Lower leg skin (tissue), 4 donors: Measurements from ENCODE around the gene UROD. TPM values are rescaled to one million over a fixed set of nuclear protein-coding genes. Genes with fewer than 3 reads are reported as not detected.

Source experiments
- DNase-seq, 2 donors: peaks; one replicate each; pipeline ENCODE4 v3.0.0-alpha.2; 2019; ENCODE audit warnings: low spot score in 2 of 2
- H3K4me3 ChIP-seq: fragments of 200-600 bp; sonication (generic); 2 replicates; pipeline ENCODE4 v1.5.1; 2017; ENCODE audit warnings: mild to moderate bottlenecking, low read depth; ENCODE audit not compliant: poor library complexity, severe bottlenecking
- POLR2A ChIP-seq, 2 donors: fragments of 450-650 bp; IDR thresholded peaks; one replicate each; pipeline ENCODE4 v1.6.1; 2016 to 2017; ENCODE audit warnings: antibody characterized with exemption in 2 of 2, mild to moderate bottlenecking in 1 of 2, moderate library complexity in 1 of 2
- WGBS, 2 donors: methylation state at CpG; one replicate each; pipeline ENCODE4 v1.1.5; 2018; 5-methylcytosine and 5-hydroxymethylcytosine counted together
- intact Hi-C: fragments of 100-400 bp; cut with DNase I; formaldehyde crosslinking; loops from one replicate; pipeline ENCODE4 v1.15.0; 2023; ENCODE audit warnings: low total_unique reads
- total RNA-seq, 4 donors: library from RNA; depleted of rRNA; stranded (reverse); fragments of >200 nt; gene quantifications; one replicate each; pipeline ENCODE4 v1.1.0, GENCODE V29; 2016
- TF ChIP-seq, protein P1 (sequence below), 3 donors: fragments of 450-650 bp; IDR thresholded peaks; one replicate each; pipeline ENCODE4 v1.5.1; 2016; ENCODE audit warnings: antibody characterized with exemption in 3 of 3, mild to moderate bottlenecking in 3 of 3, moderate library complexity in 2 of 3

UROD gene
- total RNA-seq, 4 donors from 2014 or later: 26.6 to 59.0 (median 45.8) TPM

DNA sequence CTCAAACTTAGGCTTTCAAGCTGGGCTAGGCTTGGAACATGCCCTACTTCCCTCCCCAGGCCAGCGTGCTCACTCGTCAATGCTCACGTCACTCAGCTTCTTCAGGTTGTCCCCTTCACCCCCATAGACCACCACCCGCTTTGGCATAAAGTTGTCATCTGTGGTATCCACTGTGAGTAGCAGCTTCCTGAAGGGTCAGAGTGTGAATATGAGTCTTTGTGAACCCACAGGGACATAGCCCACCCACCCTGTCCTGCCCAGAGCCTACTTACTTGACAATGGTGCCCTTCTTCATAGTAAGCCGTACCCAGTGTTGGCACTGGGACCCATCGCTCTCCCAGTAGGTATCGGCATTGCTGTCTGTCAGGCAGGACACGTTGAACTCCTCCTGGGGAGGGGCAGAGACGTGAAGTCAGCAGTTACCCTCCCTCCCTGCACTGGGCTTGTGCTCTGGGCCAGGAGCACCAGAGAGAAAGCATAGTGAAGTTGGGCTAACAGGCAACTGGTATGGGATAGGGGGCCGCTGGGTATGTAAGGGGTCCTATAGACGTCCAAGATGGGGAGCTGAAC lies 2.7 kb upstream of the UROD start:
- intact Hi-C loops: loop anchor here (5.0 to 10.0 kb wide), 2 partner anchors 175 to 217 kb away; no protein-coding TSS in a partner anchor
- TF ChIP-seq, protein P1, sequence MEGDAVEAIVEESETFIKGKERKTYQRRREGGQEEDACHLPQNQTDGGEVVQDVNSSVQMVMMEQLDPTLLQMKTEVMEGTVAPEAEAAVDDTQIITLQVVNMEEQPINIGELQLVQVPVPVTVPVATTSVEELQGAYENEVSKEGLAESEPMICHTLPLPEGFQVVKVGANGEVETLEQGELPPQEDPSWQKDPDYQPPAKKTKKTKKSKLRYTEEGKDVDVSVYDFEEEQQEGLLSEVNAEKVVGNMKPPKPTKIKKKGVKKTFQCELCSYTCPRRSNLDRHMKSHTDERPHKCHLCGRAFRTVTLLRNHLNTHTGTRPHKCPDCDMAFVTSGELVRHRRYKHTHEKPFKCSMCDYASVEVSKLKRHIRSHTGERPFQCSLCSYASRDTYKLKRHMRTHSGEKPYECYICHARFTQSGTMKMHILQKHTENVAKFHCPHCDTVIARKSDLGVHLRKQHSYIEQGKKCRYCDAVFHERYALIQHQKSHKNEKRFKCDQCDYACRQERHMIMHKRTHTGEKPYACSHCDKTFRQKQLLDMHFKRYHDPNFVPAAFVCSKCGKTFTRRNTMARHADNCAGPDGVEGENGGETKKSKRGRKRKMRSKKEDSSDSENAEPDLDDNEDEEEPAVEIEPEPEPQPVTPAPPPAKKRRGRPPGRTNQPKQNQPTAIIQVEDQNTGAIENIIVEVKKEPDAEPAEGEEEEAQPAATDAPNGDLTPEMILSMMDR (IDR thresholded peaks at IDR 0.05): no peak
- no peak for TF ChIP-seq POLR2A (IDR thresholded peaks at IDR 0.05)
- H3K4me3 ChIP-seq: no peak overlapping the region
- 89 to 91% methylated on average over 8 to 11 of the region's 11 CpGs for WGBS, 2 donors
- no peak for DNase-seq

DNA sequence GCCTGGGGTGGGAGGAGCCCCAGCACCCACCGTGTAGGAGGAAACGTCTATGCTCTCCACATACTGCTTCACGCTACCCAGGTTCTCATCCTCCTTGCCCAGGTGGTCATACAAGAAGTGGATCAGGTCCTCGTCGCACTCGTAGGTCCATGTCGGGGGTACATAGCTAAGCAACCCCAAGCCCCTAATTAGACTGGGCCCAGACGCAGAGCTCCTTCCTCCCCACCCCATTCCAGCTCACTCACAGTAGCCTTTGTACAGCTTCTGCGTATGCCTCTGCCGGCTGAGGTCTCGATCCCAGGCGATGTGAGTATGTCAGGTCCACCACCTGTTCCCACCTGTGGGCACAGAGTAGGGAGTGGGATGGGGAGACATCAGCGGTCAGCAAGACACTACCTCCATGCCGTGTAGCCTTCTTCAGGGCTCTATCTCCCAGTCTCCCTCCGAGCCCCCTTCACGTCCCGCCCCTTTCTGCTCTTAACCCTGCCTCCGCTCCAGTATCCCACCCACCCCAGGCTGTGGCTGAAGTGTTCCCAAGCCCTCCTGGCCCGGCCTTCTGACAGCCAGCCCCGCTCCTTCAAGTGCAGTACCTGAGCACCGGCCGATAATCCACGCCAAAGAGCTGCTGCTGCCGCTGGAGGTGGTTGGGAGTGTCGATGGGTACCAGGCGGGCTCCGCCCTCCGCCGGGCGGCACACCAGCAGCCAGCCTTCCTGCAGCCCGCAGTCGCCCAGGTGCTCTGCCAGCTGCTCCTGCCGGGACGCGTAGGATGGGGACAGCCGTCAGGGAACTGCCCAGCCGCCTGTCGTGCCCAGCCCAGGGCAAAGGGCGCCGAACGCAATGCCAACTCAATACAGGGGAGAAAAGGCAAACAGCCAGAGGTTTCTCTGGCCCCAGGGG lies 1.8 kb upstream of the UROD start:
- no peak for DNase-seq
- 21 to 25% methylated on average over 29 to 34 of the region's 41 CpGs for WGBS, 2 donors
- peak overlapping the region; percentile 92 for H3K4me3 ChIP-seq
- TF ChIP-seq, protein P1 (IDR thresholded peaks at IDR 0.05): no peak
- no peak for TF ChIP-seq POLR2A (IDR thresholded peaks at IDR 0.05)
- intact Hi-C loops: loop anchor here (5.0 to 10.0 kb wide), 4 partner anchors 175 to 565 kb away; no protein-coding TSS in a partner anchor

DNA sequence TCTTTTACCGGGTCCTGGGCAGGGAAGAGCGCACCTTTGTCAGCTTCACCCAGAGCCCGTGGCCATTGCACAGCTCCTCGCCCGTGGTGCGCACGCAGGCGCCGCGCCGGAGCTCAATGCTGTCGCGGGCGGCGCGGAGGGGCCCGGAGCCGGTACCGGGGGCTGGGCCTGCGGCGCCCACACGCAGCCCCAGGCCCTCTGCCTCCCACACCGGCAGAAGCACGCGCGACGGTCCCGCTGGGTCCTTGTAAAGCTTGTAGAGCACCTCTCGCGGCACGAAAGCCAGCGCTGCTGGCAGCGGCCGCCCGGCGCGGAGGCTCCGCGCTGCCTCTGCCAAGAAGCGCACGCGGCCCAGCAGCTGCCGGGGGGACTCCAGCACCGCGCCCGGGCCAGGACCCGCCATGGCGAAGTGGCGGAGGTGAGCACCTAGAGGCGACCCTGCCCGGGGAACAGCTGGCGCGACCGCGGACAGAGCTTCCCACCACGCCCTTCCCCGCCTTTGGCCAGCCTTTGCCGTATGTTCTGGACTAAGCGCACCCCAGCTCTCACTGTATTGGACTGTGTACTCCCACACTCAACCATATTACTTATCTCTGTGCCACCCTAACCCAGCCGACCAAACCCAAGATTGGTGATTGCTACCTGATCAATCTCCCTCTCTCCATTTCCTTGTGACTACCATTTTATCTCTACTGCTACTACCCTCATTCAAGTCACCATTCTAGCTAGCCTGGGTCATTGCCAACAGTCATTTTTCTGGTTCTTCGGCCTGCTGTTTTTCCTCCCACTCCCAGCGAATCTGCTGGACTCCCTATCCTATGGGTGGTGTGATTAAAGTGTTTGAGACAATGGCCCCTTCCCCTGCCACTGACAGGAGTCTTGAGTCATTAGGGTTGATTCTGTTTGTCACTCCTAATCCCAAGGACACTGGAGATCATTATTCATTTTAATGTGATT lies 921 bp upstream of the UROD start, which contains the start of gene HECTD3:
TSS of gene HECTD3 (minus strand) at position 470 of the 957 bp plus-strand sequence. CDS start at position 403, 67 bp downstream.
- H3K4me3 ChIP-seq: peak within 1 kb of the TSS; percentile 92
- peak; percentile 78 to 95 for DNase-seq
- TF ChIP-seq, protein P1 (IDR thresholded peaks at IDR 0.05): no peak
- TF ChIP-seq POLR2A (IDR thresholded peaks at IDR 0.05): no peak
- 2% methylated on average over 12 to 33 of the region's 62 CpGs for WGBS, 2 donors
- intact Hi-C loops: loop anchor here (5.0 to 10.0 kb wide), 2 partner anchors 291 to 564 kb away; no protein-coding TSS in a partner anchor

DNA sequence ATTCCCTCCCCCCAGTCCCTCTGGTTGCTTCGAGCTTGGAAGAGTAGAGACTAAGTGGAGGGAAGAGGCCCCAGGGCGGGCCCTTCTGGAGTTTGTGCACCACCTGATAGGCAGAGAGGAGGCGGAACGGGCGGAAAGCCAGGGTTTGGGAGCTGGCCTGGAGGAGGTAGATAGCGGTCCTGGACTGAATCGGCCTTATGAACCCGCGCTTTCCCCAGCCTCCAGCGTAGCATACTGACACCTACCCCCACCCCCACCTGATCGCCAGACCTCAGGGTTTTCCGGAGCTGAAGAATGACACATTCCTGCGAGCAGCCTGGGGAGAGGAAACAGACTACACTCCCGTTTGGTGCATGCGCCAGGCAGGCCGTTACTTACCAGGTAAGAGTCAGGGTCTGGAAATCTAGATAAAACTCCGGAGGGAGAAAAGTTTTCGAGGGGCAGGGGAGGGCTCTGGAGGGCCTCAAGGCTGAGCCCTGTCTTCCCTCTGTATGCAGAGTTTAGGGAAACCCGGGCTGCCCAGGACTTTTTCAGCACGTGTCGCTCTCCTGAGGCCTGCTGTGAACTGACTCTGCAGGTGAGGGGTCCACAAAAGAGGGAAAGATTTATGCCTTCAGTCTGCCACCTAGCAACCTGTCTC lies 705 bp downstream of the UROD start:
- intact Hi-C loops: loop anchor here (5.0 to 10.0 kb wide), 2 partner anchors 290 to 562 kb away; no protein-coding TSS in a partner anchor

More for the DNA sequence above, 705 bp downstream of the UROD start:
- peak; percentile 82 to 93 for DNase-seq
- H3K4me3 ChIP-seq: peak overlapping the region; percentile 11
- TF ChIP-seq POLR2A (IDR thresholded peaks at IDR 0.05): no peak
- TF ChIP-seq, protein P1 (IDR thresholded peaks at IDR 0.05): no peak
- WGBS, 2 donors: 5 to 7% methylated on average over 20 to 21 of the region's 21 CpGs
